ENCODE results near the gene KCTD16.

Gene KCTD16

DNA sequence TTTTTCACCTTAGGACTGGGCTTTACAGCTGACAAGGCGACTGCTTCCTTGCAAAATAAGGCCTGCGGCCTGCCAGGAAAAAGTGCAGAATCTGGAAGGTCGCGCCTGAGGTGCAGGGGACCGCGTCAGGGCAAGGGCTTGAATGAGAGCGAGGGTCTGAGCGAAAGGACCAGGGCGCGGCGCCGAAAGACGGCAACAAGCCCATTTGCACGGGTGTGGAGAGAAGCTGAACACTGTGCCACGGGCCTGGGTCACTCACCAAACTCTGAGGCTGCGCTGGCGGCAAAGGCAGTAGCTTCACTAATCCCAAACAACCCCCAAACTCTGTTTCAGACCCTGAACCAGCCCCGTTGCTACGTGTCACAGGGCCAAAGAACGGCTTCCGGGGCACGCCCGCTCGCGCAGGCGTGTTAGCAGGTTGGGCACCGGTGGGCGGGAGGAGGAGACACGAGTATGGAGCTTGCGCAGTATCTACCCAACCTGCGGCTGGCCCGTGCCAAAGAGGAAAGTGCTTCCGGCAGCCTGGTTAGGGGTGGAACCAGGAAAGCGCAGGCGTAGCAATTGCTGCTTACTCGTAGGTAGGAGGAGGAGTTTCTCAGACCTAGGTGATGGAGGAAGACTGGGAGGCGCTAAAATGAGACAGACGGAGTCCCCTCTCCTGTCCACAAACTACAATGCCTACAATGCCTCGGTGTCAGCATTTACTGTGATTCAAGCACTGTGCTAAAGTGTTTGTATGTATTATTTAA, at the start of gene KCTD16, which contains the start of gene YIPF5:
TSS of gene KCTD16 (plus strand) at position 598 of the 749 bp plus-strand sequence.
TSS of gene YIPF5 (minus strand) at position 384 of the 749 bp plus-strand sequence. CDS start 704 bp downstream, outside the sequence.
- peak; percentile 98 for DNase-seq

DNA sequence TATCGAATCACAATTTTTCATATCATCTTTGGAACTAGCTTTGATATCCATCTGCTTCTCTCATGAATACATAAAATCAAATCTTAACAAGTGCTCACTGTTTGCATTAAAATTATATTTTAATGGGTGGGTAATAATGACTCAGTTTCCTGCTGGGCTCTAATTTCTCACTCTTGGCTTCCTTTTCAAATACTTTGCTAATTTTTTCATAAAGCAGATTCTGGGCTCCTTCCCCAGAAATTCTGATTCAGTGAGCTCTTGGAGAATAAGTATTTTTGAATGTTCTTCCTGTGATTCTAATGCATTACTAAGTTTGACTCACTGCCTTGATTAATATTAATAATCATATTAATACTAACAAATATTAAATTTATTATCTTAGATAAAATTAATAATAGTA, 49.1 kb upstream of the KCTD16 start:
- no peak for DNase-seq

DNA sequence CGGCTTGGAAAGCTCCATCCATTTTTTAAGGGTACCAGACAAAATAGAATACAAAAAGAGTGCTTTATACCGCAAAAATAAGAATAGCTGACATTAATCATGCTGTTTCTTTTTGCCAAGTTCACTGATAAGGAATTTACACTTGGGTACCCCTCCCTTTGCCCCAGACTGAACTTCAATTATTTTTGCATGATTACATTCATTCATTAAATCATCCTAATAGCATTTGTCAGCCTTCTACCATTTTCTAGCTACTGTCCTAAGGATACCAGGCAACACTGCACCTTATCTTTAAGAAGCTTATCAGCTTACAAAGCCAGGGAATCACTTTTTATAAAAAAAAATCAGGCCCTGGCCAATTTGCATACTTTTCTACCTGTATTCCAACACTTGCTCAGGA, 48.6 kb upstream of the KCTD16 start:
- no peak for DNase-seq

DNA sequence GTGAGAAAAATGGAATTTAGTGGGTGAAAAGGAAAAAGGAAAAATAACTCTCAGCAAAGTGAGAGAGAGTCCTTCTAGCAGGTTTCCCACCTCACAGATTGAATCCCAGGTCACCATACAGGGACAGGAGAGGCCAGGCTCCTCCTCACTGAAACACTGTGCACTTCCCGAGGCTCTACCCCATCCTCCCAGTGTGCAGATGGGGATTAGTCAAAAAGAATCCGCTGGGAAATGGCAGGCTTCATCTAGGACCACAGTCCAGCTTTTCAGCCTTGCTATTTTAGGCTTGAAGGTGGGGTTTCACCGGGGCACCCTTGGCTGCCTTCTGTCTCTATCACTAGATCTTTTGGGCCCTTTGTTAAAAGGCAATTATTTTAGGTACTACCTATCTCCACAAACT, 48.0 kb upstream of the KCTD16 start:
- no peak for DNase-seq

DNA sequence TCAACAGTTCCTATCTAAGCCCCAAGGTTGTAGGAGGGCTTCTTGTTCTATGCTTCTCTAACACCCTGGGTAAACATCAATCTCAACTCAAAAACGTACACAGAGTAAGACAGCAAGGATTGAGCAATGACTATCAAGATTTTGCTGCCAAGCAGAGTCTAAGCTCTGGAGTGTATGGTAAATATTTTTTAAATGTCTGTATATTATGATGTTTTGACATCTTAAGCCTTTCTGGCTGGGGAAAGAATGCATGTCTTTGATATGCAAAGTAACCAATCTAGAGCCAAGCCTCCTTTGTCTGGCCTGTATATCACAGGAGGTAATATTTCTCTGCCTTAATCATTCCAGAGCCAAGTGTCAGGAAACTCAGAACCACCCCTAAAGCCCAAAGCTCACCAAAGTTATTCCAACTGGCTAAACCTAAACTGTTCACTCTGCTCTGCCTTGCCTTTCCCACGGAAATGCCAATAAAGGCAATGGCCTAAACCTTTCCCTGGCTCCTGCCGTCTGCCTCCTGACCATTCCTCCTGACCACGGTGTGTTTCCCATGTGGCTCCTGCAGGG, 45.4 kb upstream of the KCTD16 start:
- DNase-seq, result no peak

DNA sequence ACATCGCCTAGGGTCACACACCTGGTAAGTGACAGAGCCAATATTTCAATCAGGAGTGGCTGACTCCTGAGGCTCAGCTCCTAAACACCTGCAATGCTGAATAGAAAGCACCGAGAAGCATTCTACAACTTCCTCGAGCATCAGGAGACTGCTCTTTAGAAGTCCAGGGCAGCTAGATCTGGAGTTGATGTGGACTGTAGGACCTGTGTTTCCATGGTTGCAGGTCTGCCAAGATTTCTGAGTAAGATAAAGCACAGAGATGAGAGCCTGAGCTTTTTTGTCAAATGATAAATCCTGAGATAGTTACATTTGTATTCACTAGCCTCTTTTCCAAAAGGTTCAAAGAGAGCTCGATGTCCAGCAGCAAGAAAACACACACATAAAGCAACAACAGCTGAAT, 44.0 kb upstream of the KCTD16 start:
- DNase-seq, result no peak

DNA sequence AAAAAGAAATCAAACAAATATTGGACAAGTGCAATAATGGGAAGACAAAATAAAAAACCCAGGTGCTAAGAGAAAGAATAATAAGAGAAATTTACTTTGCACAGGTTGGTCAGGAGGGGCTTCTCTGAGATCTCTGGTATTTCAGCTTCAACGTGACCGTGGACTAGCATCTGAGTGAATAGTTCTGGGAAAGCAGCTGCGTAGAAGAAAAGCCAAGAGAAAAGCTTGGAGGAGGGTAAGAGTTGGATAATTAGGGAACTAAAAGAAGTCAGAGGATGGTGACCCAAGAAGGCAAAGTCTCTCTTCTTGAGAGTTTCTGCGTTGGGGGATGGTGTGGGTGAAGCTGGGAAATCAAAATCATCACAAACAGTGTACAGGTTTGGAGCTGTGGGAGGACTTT, 41.8 kb upstream of the KCTD16 start:
- no peak for DNase-seq

DNA sequence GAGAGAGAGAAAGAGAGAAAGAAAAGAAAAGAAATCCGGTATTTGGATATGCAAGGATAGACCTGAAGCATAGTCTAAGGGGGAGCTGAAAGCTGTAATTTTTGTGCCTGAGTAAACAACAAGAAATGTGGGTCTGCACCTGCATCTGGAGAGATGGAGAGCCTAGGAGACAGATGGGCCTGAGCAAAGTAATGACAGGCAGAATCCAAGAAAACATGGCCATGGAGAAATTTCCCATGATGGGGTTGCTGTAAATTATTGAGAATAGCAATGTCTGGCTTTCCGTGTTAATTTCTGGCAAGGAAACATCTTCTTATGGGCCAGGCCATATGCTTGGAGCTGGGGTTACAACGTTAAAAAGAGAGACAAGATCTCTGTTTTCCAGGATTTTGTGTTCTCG, 40.4 kb upstream of the KCTD16 start:
- no peak for DNase-seq

DNA sequence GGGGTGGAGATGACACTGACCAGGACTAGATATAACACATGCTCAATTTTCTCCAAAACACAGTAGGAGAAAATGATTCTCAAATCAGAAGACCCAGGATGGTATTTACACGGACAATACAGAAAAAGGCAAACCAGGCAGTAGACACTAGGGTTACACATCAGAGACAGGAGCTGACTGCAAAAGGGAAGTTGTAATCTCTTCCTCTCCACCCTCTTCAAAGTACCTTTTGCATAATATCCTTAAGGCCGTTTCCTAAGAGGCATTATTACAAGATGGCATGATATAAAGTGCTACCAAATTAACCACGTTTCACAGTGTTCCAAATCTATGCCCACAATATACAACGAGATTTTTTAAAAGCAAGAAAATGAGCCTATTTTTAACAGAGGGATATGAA, 39.4 kb upstream of the KCTD16 start:
- no peak for DNase-seq

DNA sequence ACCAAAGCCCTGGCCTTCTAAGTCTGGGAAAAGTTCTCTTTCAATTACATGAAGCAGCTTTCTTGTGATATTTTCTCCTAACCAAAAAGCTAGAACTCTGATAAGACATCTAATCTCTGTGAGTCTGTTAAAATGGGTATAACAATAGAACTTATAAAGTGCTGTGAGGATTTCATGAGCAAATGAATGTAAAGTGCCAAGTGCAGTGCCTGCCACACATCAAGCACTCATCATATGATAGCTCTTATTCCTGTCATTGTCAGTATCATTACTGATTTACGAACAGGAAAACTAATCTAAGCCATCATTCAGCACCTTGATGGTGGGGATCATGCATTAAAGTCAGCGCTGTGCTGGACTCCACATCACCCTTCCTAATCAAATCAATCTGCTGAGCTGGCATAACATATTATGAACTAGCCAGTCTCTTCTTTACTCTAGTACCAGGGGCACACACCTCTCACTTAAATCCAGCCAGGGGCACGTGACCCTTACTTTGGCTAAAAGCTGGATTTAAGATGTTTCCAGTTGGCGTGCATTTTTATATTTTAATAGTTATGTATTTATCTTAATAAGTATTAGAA, 37.5 kb upstream of the KCTD16 start:
- DNase-seq, result no peak

DNA sequence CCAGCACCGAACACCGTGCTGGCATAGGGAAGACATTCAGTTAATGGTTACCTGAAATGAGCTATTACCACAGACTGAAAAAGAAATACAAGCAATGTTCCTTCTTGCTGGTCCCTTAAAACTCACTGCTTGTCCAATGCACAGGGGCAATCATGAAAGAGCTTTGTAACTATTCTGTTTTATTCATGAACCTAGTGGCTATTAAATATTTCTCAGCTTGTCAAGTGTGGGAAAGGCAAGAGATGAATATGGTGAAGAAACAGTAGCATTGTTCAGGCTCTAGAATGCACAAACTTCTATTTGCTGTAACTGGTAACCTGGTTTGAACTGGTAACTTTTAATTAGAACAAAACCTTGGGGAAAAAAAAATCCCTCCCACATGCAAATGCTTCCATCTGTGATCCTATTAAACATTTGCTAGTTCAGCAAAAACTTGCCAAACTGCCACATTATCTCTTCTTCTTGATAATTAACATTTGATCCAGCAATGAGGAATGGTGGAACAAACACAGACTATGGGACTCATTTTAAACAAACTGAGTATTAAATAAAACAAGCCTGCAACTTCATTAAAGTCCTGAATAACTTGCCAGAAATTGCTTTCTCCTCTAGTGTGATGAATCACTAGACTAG, 36.4 kb upstream of the KCTD16 start:
- no peak for DNase-seq

DNA sequence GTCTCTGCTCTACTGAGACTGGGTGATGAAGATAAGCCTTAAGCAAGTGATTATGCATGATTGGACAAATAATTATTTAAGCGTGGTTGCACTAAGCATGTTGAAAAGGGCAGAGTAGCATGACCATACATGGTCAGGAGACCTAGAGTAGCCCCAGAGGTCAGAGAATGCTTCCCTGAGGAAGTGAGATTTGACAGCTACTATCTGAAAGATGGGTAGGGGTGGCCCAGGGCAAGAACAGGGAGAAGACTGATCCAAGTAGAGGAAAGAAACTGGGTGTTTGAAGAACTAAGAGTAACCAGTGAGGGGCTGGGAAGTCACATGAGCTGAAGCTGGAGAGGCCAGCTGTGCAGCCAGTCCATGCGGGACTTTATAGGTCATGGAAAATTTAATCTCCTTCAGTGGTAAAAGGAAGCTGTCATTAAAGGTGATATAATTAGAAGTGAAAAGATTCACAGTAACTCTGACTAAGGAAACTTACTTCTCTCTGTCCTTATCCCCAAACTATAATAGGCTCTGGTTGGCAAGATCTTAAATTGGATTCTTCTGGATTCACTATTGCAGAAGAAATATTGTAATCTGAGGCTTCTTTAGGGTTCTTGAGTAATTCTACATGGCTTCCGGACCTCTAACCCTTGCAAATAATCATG, 35.4 kb upstream of the KCTD16 start:
- no peak for DNase-seq

DNA sequence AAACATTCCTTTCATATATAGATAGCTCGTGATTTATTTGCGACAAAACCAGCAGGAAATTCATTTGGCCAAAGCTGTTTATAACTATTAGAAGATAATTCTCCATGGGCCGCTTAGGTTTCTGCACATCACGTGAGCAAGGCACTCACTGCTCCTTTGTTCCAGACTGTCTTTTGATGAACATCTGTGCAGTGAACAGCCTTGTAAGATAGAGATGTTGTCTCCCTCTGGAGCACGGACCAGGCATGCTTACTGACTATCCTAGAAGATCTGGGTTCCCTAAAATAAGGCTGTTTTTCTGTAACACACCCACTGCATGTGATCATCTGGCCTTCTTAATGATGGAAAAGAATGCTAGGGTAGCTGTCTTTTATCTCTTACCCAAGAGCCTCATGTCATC, 31.1 kb upstream of the KCTD16 start:
- DNase-seq, result no peak

DNA sequence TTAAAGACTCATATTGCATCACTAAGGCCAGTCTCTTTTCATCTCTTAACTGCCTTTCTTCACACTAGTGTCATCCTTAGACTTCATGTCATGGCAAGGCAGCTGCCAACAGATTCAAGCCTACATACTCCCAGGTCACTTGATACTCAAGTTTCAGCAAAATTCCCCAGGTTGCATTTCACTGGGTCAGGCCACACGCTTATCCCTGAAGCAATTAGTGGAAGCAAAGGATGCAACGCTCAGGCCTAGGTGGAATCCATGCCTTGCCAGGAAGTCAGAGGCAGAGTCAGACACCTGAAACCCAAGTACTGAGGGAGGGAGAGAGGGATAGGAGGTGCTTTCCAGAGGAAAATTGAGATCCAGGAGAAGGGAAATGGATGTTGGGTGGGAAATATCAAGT, 29.1 kb upstream of the KCTD16 start:
- no peak for DNase-seq

DNA sequence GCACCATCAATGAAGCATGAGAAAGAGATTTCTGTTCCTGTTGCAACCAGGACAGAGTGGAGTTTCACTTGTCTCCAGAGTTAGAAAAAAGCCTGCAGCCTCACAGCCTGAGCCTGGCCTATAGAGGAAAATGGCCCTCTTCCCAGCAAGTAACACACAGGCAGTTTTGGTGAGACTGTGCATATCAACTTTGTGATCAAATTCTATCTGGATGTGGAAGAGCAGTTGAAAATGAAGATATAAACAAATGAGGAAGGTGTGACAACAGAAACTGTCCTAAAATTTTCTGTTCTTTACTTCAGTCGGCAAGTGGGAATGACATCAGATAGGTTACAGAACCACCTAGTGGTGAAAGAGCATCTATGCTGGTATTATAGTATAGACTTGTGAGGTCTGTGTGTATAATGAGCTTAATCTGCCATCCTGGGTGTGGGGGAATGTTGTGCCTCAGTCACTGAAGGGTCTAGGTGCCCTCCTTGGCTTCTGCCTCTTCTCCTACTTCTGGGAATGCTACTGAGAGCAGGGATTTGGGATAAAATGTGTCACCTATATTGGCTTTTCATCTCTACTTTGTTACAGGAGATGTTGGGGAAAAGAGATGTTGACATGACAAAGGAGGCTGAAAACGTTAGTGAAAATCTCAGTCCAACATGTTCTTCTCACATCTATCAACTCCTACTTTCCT, 28.4 kb upstream of the KCTD16 start:
- peak; percentile 30 for DNase-seq

DNA sequence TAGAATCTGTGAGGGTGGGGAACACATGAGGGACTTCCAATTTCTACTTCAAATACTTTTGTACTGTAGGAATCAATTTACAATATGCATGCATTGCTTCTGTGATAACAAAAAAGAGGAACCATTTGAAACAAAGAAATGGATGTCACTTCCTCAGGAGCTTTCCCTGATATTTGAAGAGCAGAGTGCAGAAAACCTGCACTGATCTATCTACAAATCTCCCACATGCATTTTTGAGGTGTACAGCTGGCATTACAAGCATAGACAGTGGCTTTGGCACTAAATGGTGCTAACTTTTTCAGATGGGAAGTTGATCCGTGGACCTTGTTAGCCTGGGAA, 27.9 kb upstream of the KCTD16 start:
- no peak for DNase-seq

DNA sequence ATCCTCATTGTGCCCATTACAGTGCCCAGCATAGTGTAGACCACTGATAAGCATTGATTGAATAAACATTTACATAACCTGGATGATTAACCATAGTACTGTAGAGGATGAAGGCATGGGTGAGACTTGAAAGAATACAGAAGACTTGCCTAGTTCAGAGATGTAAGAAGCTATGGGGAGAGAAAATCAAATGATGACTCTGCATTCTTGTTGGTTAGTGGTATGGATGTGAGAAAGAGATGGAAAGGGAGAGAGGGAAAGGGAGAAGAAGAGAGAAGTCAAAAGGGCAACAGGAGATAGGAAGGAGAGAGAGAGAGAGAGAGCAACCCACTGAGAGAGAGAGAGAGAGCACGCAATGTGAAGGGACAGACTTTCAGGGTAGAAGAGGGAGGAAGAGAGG, 27.0 kb upstream of the KCTD16 start:
- no peak for DNase-seq

DNA sequence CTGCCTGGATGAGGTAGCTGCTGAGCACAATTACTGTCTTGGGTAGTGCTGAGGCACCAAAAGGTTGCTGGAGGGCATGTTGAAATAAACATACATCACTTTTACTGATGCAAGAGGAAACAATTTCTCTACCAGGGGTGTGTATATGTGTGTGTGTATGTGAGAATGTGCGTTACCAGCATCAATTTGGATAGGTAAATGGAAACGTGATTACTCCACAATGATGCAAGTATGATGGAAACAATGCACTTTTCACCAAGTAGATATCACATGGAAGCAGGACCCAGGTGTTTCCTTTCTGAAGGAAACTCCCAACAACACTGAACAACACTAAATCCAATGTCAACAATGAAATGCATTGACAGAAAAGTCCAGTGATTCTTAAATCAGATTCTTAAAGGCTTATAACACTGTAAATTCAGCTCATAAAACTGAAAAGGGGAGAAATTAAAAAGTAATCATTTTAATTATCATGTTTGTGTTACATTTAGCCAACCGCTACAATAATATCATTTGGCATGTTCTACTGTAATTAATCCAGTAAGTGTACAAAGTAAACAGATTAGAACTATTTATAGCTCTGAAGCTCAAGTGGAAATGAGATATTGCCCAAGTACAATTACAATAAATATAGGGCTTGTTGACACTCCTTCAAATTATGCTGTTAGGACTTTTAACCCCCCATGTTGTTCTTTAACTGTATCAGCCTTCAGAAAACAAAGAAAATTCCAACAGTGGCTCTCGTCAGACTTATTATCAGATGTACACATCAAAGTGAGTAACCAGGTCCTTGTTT, 25.5 kb upstream of the KCTD16 start:
- DNase-seq, result no peak

DNA sequence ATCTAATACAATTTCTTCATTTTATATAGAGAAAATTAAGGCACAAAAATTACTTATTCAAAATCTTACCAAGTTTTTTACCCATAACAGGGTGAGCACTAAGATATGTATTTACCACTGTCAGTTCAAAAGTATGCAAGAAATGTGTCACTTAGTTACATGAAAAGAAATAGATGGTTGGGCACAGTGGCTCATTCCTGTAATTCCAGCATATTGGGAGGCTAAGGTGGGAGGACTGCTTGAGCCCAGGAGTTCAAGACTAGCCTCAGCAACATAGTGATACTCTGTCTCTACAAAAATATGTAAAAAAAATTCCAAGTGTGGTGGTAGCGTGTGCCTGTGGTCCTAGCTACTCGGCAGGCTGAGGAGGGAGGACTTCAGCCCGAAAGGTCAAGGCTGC, 19.6 kb upstream of the KCTD16 start:
- no peak for DNase-seq

DNA sequence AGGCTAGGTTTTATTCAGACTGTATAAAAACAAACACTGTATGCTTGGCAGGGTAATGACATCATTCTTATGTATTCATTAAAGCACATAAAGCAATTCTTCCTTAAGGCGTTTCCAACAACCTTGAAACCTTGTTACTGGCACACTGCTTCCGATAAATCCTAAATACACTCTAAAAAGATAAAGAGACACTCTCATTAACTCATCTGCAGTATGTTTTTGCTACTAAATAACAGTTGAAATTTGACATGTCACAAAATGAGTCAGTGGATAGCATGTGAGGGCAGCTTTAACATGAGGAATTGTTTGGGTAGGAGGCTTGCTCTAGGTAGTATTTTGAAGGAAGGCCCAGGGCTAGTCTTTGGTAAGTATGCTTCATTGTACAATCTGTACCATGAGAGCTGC, 13.9 kb upstream of the KCTD16 start:
- no peak for DNase-seq

DNA sequence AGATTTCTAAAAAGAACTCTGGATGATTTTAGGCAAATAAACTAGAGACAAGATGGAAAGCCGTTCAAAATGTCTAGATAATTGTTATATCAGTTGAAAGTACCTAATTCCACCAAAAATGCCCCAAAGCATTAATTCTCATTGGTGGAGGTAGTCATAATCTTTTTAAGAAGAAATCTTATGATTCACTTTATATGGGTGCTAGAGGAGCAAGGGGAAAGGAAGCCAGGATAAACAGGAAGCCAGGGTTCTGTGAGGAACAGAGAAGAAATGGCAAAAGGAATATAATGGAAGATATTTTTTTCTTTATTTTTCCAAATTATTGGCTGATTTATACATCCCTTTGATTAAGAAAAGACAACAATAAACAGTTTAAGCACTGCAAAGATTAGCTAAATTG, 8.0 kb upstream of the KCTD16 start:
- DNase-seq, result no peak

DNA sequence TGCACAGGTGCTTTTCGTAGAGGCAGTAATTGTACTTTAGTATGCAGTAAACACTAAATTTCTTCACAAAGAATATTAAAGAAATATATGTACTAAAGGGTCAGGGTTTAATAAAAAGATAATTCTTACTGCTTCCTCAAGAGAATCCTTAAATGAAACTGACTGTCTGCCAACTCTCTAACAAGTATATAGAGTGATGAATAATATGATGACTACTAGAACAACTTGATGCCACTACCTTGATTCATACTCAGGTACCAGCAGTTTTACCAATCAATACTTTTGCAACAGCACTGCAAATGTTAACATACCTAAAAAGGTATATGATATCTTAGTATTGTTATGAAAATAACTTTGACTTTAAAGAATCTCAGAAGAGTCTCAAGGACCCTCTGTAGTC, 4.0 kb upstream of the KCTD16 start:
- no peak for DNase-seq

All from CD4-positive, alpha-beta T cell treated with Interleukin-10 for 1 hour (primary cell).